K562 (cell line): ENCODE results near the gene SCARF2. TPM values are rescaled to one million over a fixed set of nuclear protein-coding genes. Genes with fewer than 3 reads are reported as not detected.

Experiments used
- BHLHE40 ChIP-seq: IDR thresholded peaks from 2 replicates; pipeline ENCODE4 v1.6.1; 2011; ENCODE audit warnings: low read length, improper control_type of control experiment
- CEBPB ChIP-seq: fragments of 450-650 bp; IDR thresholded peaks from 2 replicates; pipeline ENCODE4 v1.6.1; 2016; ENCODE audit warnings: missing genetic modification characterization, missing compliant biosample characterization
- JUNB ChIP-seq: fragments of 450-650 bp; formaldehyde crosslinking; conservative IDR thresholded peaks from 2 replicates; pipeline ENCODE4 v1.4.0; 2020; ENCODE audit warnings: mild to moderate bottlenecking
- MTF1 ChIP-seq: fragments of 250-450 bp; sonication (Bioruptor Pico); IDR thresholded peaks from 2 replicates; pipeline ENCODE4 v1.9.0; 2021; ENCODE audit warnings: moderate library complexity, mild to moderate bottlenecking, inconsistent platforms, borderline replicate concordance
- NFIC ChIP-seq: fragments of 450-650 bp; IDR thresholded peaks from 2 replicates; pipeline ENCODE4 v1.6.1; 2017; ENCODE audit warnings: mild to moderate bottlenecking, inconsistent platforms
- REST ChIP-seq, 2 experiments: fragments of 450-650 bp; formaldehyde crosslinking in 1 of 2; IDR thresholded peaks; 2 replicates each; pipeline versions ENCODE4 v1.4.0 to v1.6.1; 2014 to 2020; ENCODE audit warnings: mild to moderate bottlenecking in 2 of 2, borderline replicate concordance in 1 of 2, low read depth in 1 of 2
- RREB1 ChIP-seq: fragments of 250-450 bp; sonication (Bioruptor Pico); IDR thresholded peaks from 2 replicates; pipeline ENCODE4 v1.4.0; 2020
- ZC3H8 ChIP-seq: fragments of 450-650 bp; IDR thresholded peaks from 2 replicates; pipeline ENCODE4 v1.6.1; 2017
- ZFPM2 ChIP-seq: fragments of 250-450 bp; sonication (Bioruptor Pico); IDR thresholded peaks from 2 replicates; pipeline ENCODE4 v1.5.1; 2022; ENCODE audit warnings: mild to moderate bottlenecking
- ZNF263 ChIP-seq: sonication (generic); formaldehyde crosslinking; IDR thresholded peaks from 2 replicates; pipeline ENCODE4 v1.8.0; 2022; ENCODE audit warnings: mild to moderate bottlenecking, missing genetic modification reagents, borderline replicate concordance
- ZNF395 ChIP-seq: fragments of 200-800 bp; sonication (Bioruptor generic); IDR thresholded peaks from 2 replicates; pipeline ENCODE4 v1.6.1; 2017; ENCODE audit warnings: missing genetic modification characterization, missing compliant biosample characterization
- polyA plus RNA-seq, 8 experiments: library from polyadenylated mRNA; depleted of rRNA in 4 of 8; stranded (reverse) in 5 of 8; unstranded in 3 of 8; fragments of >200 nt; fragmentation: Nextera tagmentation in 2 of 8; fragmentation: Illumina TruSeq in 1 of 8; extraction: Ambion mirVana in 2 of 8; extraction: Trizol in 1 of 8; gene quantifications; 2 replicates each; pipeline versions ENCODE4 v1.2.1 to v1.2.3, GENCODE V29; 2011 to 2014; ENCODE audit warnings: inconsistent platforms in 1 of 8, missing spikeins in 1 of 8
- total RNA-seq, 7 experiments: library from RNA; depleted of rRNA in 6 of 7; stranded (reverse); fragments of >200 nt in 6 of 7; fragmentation: Illumina TruSeq in 2 of 7; extraction: Trizol in 2 of 7; gene quantifications; 2 replicates each; pipeline versions ENCODE4 v1.2.1 to v1.2.3, GENCODE V29; 2011 to 2021; ENCODE audit warnings: low replicate concordance in 1 of 7

The SCARF2 gene
- total and polyA plus RNA-seq, 9 of the 15 experiments (the other 6 are each of a cell fraction or from before 2014, with no cell fraction given), result 0.06 to 0.32 (median 0.21) TPM; not detected in 5

GRCh38 chr22:20430720-20431510, 6.7 kb downstream of the SCARF2 start (continued):
- TF ChIP-seq REST (IDR thresholded peaks at IDR 0.05; ENCODE audit: borderline replicate concordance), result no peak; the same call in 1 of the 2 replicates
- peak; percentile 55; the same call in 1 of the 2 replicates for TF ChIP-seq REST (CRISPR knock-in tag; IDR thresholded peaks at IDR 0.05; ENCODE audit: low read depth)
- 0 out of 2 replicates have a peak, but pooled peaks have one; percentile 80 for TF ChIP-seq RREB1 (CRISPR knock-in tag)
- TF ChIP-seq CEBPB, result no peak
- TF ChIP-seq BHLHE40, result peak; percentile 23; the same call in 1 of the 2 replicates
- TF ChIP-seq MTF1, result peak; percentile 13; the same call in 1 of the 2 replicates
- TF ChIP-seq JUNB, result peak; percentile 54; the same call in 1 of the 2 replicates
- 0 out of 2 replicates have a peak, but pooled peaks have one; percentile 6 for TF ChIP-seq ZFPM2 (CRISPR knock-in tag)
- TF ChIP-seq NFIC, result peak; percentile 39
- 0 out of 2 replicates have a peak, but pooled peaks have one; percentile 32 for TF ChIP-seq ZNF395 (CRISPR knock-in tag)
- no peak for TF ChIP-seq ZC3H8
- peak; percentile 22; the same call in 1 of the 2 replicates for TF ChIP-seq ZNF263 (CRISPR knock-in tag)
